ENCODE data around the gene BTBD9.

DNA sequence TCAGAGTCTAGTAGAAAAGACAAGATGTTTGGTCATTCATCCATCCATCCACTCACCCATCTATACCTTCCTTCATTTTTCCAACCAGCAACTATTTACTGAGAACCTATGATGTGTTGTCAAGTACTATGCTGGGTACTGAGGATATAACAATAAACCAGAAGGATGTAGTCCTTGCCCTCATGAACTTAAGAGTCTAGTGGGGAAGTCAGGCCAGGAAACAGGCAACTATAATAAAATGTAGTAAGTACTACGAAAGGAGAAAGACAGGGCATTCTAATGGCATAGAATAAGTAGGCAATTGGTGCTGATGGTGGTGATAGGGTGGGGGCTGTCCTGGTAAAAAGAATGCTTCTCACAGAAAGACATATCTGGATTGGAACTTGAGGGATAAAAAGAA, 245.7 kb downstream of the BTBD9 start:
- TF ChIP-seq, protein P1, sequence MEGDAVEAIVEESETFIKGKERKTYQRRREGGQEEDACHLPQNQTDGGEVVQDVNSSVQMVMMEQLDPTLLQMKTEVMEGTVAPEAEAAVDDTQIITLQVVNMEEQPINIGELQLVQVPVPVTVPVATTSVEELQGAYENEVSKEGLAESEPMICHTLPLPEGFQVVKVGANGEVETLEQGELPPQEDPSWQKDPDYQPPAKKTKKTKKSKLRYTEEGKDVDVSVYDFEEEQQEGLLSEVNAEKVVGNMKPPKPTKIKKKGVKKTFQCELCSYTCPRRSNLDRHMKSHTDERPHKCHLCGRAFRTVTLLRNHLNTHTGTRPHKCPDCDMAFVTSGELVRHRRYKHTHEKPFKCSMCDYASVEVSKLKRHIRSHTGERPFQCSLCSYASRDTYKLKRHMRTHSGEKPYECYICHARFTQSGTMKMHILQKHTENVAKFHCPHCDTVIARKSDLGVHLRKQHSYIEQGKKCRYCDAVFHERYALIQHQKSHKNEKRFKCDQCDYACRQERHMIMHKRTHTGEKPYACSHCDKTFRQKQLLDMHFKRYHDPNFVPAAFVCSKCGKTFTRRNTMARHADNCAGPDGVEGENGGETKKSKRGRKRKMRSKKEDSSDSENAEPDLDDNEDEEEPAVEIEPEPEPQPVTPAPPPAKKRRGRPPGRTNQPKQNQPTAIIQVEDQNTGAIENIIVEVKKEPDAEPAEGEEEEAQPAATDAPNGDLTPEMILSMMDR (IDR thresholded peaks at IDR 0.05; ENCODE audit: borderline replicate concordance, extremely low read depth, low read length, poor library complexity, severe bottlenecking): no peak
- TF ChIP-seq EZH2 (IDR thresholded peaks at IDR 0.05; ENCODE audit: borderline replicate concordance, low read depth, low read length, severe bottlenecking): no peak

Data from DND-41 (cell line).